Measurements from ENCODE around the gene PHF10.

The PHF10 gene

DNA sequence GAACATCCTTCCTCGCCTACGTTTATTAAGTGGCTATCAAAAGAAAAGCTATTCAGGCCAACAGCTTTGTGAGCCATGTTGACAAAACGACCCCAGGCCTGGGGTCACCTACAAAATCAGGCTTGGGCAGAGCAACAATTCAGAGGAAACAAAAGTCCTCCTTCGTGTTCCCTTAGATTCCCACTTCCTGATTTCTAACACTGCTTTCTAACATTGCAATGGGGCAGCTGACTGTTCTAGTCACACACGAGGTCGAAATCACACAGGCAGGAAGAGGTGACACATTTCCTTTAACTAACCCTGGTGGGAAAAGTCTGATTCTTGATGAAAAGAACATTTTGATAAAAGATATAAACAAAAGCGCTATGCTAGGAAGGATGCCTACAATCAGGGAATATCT lies 54.4 kb downstream of the PHF10 start:
- DNase-seq, result no peak

DNA sequence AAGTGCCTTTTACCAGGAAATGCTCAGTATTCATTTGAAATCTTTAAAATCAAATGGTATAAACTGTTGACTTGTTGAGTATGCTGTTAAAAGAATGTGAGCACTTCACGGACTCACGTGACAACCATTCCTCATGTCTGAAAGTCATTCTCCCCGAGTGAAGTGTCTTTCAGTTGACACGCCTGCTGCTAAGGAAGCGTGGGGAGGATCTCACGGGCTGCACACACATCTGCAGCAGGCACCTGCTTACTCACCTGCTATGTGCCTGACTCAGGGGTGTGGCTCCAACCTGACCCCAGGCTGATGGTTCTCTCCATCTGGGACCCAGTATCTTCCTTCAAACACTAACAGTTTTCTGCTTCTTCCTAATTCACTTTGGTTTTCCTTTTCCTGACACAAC lies 55.2 kb downstream of the PHF10 start:
- no peak for DNase-seq

DNA sequence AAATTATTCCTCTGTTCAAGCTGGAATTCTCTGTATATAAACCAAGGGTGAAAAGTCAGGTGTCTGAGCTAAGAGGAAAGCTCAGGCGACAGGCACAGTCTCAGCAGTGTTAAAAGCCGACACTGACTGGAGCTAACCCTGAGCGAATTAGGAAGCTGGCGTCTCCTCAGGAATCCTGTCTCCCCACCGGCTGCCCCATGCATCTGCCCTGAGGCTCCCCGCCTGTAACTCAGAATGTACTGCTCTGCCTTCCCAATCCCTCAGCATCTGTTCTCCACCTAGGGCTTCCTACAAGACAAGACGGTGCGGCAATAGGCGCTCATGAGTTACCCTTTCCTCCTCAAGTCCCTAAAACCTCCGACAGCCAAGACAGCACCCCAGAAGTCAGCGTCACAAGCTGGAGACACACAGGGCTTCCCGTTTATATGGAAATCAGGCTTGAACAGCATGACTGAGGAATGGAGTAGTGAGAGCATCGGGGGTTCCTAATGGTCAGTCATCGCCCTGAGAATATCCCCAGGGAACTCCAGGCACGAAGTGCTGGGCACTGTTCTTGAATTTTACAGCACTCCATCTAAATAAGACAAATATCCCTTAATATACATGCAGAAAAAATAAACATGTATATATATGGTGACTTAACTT lies 56.0 kb downstream of the PHF10 start:
- DNase-seq, result no peak

DNA sequence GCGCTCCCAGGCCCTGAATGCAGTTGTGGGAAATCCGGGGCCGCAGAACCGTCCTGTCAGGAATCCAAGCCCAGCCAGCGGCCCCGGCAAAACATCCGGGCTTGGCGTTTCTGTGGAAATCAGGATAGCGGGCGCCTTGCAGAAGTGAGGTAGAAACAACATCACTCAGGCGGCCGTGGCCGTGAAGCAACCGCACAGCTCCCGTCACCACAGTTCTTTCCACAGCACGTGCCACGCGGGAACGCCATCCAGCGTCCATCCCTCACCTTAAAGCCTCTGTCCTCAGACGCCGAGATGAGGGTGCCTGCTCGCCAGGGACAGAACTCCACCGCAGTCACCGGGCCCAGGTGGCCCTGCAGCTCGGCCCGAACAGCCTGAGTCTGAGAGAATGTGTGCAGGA lies 56.6 kb downstream of the PHF10 start:
- no peak for DNase-seq

DNA sequence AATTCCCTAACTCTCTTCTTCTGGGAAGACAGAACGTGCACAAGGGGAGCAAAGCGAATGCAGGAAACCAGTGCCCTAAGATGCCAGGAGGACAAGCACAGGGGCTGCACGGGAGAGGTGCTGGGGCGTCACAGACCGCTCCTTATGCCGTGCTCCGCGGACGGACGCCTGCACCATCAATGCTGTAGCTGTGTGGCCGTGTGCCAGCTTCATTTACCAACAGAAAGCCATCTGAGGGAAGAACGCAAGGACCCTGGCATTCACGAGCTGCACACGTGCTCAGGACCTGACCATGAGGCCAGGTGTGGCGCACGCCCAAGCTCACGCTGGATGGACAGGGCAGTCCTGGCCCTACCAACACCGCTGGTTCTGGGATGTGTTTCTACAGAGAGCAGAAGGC lies 57.9 kb downstream of the PHF10 start:
- DNase-seq, result no peak

DNA sequence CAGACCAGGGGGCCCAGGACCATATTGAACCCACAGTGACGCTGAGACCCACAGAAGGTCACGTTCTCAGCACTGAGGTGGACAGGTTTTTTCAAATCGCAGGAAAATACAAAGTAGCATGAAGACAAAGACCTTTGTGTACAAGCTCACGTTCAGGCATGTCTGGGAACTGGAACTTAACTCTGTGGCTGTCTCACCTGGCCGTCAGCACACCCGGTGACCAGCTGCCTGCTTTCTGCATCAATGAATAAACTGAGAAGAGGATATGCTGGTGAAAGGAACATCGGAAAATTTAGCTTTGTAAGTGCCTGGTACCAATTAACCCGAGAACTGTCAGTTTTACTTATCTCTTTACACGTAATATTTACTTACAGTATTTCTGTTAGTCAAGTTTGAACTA lies 59.0 kb downstream of the PHF10 start:
- DNase-seq, result no peak

DNA sequence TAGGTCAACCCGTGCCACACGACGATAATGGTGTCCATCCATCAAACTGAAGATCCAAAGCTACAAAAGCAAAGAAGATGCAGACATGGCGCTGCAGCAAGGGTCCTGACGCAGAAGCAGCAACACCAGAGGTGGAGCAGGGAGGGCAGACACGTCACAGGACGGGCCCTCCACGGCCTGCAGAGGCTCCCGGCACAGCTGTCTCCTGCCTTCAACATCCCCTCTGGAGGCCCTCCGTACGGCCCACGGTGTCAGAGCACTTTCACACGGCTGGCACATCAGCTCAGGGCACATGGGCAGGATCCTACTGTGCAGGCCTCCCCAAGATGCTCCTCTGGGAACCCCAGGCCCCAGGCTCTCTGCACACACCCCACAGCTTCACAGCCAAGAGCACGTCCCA lies 60.1 kb downstream of the PHF10 start:
- DNase-seq, result no peak

DNA sequence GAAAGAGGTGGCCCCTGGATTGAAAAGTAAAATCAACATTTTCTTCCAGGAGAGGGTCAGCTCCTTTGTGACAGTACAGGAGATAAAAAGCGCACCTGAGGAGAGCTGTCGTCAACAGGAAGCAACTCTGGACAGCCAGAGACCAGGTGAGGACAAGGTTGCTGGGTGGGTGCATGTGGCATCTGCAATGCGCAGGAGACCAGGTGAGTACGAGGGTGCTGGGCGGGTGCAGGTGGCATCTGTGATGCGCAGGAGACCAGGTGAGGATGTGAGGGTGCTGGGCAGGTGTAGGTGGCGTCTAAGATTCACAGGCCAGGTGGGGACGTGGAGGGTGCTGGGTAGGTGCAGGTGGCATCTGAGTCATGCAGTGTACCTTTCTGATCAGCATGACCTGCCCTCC lies 60.8 kb downstream of the PHF10 start:
- DNase-seq, result no peak

DNA sequence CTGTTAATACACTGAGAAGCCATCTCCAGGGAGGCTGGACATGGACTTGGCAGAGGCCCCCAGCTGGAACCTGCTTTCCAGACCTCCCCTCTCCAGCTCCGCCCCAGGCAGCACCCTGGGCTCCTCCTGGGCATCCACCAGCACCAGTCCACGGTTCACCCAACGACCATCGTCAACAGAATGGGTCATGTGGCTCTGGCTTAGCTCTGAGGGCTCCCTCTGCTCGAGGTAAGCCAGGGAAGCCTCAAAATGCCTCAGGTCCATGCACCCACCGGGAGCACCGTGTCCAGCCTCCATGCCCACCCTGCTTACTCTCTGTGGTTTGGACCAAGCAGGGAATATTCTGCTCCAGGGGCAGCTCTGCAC lies 62.9 kb downstream of the PHF10 start:
- DNase-seq, result no peak

DNA sequence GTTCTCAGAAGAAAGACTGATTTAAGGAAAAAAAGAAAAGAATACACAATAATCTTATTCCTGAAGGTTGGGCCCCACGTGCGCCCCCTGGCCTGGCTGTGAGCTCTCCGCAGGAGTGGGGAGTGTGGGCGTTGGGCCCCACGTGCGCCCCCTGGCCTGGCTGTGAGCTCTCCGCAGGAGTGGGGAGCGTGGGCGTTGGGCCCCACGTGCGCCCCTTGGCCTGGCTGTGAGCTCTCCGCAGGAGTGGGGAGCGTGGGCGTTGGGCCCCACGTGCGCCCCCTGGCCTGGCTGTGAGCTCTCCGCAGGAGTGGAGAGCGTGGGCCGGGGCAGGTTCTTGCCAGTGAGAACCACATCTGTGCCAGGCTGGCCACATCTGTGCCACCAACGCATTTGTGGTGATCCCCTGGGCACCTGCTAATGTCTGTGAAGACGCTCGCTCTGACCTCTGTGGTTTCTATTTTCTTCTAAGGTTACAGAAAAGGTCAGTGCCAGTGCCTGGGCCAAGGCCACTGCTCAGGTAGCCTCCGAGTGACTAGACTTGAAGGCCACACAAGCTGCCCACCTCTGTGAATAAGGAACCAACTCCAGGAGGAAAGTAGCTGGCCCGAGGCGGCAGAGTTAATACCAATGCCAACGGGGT lies 63.4 kb downstream of the PHF10 start:
- DNase-seq, result no peak

DNA sequence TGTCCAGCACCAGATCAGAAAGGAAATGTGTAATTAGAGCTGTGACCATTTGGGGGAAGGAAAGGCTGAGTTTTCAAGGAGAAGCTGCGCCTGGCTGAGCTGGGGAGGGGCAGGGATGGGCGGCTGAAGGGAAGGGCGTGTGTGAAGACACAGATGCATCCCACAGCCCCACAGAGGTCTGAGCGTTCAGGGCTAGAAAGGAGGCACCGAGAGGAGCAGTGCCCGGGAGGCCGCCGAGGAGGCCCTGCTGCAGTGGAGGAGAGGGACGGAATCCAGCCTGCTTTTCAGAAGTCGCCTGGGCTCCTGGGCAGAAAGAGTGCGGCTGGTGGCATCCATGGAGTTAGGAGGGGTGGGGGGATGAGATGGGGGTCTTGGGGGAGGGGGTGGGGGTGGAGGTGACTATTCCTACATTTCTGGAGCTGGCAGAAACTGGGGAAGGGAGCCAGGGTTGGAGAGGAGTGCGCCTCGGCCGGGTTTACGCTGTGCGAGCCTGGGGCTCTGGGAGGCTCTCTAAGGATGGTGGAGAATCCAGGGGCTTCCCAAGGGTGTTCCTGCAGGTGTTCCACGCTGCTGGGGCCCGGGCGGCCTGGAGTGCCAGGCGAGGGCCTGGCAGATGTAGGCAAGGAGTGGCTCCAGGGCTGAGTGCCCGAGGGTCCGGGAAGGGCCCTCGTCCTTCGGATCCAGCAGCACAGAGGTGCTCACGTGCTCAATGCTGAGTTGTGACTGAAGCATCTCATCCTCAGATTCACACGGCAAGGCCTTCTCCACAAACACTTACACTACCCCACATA lies 64.3 kb downstream of the PHF10 start:
- no peak for DNase-seq

DNA sequence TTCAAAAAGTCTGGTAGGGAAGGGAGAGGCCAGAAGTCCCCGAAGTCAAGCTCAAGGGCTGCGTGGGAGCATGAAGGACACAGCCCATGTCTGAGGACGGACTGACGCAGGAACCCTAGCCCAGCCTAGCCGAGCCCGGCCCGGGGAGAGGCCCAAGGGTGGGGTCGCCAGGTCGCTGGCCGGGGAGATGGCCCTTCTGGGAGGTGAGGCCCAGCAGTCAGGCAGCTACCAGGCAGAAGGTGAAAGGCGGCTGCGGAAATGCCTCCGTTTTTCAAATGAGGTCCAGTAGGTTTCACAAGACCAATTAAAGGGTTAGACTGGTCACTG lies 67.1 kb downstream of the PHF10 start:
- no peak for DNase-seq

DNA sequence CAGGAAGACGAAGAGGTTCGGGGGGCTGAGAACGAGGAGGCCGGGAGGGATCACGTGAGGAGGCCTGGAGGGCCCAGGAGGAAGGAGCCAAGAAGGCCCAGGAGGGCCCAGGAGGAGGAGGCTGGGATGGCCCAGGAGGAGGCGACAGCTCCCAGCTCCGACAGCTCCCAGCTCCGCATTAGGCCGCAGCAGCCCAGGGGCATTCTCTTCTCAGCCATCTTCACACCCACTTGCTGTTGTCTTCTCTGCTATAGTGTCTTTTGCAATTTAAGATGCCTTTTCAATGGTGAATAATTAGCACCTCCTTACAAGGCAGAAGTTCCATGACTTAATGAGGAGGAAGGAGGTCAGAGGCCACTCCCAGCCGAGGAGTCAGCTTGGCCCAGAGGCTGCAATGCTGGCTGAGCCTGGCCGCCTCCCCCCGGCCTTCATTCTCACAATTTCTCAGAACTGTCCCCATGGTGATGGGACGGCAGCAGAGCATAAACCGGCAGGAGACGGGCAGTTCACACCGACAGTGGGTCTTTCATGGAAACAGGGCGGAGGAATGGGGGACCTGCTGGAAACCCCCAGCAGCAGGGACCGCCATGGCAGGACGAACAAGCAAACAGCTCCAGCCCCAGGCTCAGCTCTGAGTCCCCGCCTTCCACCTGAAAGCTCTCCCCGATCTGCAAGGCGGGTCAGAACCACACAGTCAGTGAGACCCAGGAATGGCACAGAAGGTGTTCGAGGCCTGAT lies 67.6 kb downstream of the PHF10 start:
- no peak for DNase-seq

DNA sequence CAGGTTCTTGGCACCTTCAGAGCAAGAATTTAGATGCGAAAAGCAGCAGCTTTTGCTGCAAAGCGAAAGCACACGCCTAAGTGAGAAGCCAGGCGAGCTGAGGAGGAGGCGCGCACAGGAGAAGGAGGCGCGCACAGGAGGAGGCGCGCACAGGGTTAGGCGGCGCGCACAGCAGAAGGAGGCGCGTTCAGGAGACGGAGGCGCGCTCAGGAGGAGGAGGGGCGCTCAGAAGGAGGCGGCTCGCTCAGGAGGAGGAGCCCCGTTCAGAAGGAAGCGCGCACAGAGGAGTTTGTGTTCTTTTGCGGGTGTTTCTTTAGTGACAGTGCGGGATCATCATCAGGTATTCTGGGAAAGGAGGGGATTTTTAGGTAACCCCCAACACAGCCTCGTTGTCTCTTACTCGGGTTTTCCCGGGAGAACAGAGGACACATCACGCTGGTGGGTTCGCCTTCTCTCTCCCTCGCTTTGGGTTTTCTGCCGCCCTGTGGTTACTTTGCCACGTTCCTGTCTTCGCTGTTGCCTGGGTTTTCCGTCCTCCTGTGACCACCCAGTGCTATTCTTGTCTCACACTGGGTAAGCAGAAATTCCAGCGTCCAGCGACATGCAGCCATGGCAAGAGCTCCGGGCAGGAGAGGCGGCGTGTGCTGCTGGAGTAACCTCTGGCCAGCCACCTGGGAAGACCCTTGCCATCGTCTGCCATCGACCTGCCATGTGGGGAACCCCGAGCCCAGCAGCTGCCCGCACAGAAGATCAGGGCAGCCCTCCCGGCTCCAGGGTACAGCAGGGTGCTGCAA lies 69.5 kb downstream of the PHF10 start:
- DNase-seq, result peak; percentile 58 to 81 (median 65)
